PFSK-1 (cell line): ENCODE data around the gene TMEM39A.

Experiments used
- POLR2AphosphoS5 ChIP-seq: IDR thresholded peaks from 2 replicates; pipeline ENCODE4 v1.6.1; 2012; ENCODE audit warnings: low read depth, mild to moderate bottlenecking, control low read depth, low read length, moderate library complexity
- SIN3A ChIP-seq: IDR thresholded peaks from 2 replicates; pipeline ENCODE4 v1.6.1; 2012; ENCODE audit warnings: mild to moderate bottlenecking, low read length, moderate library complexity, borderline replicate concordance; ENCODE audit not compliant: insufficient read depth

GRCh38 chr3:119395923-119396358 is 67.5 kb downstream of the TMEM39A start:
- TF ChIP-seq POLR2AphosphoS5 (no peak), SIN3A (no peak)
